Activated effector memory CD4-positive, alpha-beta T cell treated with Interleukin-2 at 50 U/mL for 16 hours (primary cell): ENCODE data around the gene PITPNC1.
"Not testable (repeated sequence)": the region's sequence is repeated elsewhere in the genome, so short reads cannot be mapped to it uniquely, and the experiment has no call there.

Source experiments
- DNase-seq: peaks from one replicate; pipeline ENCODE4 v3.0.0-alpha.2; 2020

The PITPNC1 gene

DNA sequence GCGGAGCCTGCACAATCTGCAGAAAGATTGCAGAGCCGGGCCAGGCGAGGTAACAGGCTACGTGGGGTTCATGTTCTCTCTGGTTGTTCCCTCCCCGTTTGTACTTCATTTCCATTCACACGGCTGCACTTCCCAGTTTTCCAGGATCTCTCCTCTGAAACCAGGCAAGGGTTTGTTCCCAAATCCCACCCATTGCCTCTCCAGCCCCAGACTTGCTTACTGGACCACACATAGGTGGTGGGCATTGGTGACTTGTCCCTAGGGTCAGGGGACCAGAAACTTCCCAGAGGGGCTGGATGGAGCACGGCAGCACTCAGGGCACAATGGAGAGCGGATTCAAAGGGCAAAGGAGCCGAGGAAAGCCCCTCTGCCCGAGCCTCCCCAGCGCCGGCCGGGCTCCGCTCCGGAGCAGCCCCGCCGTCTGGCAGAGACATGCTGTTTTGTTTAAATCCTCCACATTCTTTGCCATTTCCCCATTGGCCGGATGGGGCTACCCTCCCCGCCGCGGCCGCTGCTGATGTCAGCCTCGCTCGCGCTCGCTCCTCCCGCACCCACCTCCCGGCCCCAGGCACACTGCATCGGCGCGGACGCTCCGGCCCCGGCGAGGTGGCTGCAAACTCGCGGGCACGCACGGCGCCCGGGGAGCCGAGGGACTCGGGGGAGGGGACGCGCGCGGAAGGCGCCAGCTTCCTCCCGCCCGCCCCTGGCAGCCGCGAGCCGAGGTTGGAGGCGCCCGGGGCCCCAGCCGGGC, at the start of gene PITPNC1:
Gene PITPNC1, plus strand, starts transcription at position 545 of the 751 bp plus-strand sequence.
- peak; percentile 79 for DNase-seq

DNA sequence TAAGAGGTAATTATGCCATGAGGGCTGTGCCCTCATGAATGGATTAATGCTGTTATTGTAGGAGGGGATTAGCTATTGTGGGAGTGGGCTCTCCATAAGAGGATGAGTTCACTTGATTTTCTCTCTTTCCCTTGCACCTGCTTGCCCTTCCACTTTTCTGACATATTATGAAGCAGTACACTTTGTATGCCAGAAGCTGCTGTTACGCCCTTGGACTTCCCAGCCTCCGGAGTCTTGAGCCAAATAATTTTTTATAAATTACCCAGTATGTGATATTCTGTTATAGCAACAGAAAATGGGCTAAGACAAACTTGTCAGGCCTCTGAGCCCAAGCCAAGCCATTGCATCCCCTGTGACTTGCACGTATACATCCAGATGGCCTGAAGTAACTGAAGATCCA, 49.1 kb upstream of the PITPNC1 start:
- no peak for DNase-seq

DNA sequence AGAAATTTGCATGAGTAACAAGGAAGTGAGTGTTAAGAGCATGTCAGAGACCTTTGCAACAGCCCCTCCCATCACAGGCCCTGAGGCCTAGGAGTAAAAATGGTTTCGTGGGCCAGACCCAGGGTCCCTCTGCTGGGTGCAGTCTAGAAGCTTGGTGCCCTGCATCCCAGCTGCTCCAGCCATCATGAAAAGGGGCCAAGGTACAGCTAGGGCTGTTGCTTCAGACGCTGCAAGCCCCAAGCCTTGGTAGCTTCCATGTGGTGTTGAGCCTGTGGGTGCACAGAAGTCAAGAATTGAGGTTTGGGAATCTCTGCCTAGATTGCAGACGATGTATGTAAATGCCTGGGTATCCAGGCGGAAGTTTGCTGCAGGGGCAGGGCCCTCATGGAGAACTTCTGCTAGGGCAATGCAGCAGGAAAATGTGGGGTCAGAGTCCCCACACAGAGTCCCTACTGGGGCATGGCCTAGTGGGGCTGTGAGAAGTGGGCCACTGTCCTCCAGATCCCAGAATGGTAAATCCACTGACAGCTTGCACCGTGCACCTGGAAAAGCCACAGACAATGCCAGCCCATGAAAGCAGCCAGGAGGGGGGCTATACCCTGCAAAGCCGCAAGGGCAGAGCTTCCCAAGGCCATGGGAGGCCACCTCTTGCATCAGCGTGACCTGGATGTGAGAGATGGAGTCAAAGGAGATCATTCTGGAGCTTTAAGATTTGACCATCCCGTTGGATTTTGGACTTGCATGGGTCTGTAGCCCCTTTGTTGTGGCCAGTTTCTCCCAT, 45.5 kb upstream of the PITPNC1 start:
- DNase-seq, result not testable (repeated sequence)

DNA sequence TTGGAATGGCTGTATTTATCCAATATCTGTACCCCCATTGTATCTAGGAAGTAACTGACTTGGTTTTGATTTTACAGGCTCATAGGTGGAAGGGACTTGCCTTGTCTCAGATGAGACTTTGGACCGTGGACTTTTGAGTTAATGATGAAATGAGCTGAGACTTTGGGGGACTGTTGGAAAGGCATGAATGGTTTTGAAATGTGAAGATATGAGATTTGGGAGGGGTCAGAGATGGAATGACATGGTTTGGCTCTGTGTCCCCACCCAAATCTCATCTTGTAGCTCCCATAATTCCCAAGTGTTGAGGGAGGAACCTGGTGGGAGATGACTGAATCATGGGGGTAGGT, 44.9 kb upstream of the PITPNC1 start:
- not testable (repeated sequence) for DNase-seq

DNA sequence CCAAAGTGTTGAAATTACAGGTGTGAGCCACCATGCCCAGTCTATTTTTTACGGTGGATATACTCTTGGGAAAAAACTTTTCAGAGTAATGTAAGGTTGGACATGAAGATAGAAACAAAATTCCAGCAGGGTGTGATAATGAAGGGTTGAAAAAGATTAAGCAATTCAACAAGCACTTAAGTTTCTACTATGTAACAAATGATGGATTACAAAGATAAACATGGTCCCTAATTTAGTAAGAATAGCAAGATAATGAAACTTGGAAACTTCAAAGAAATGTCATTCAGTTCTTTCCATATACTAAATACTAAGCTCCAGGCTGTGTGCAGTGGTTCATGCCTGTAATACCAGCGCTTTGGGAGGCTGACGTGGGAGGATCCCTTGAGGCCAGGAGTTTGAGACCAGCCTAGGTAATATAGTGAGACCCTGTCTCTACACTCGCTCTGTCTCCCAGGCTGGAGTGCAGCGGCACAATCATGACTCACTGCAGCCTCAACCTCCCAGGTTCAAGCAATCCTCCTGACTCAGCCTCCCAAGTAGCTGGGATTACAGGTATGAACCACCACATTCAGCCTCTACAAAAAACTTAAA, 41.7 kb upstream of the PITPNC1 start:
- no peak for DNase-seq

DNA sequence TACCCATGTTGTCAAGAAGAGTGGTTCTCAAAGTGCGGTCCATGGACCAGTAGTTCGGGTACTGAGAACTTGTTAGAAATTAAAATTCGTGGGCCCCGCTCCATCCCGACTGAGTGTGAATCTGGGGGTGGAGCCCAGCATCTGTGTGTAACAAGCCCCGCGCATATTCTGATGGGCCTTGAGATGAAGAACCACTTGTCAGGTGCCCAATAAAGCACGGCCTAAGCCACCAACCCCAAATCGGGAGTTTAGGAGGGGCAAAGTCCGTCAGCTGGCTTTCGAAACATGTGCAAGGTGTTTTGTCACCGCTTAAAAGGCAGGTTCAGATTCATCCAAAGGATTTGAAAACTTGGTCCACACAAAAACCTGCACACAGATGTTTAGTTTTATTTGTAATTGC, 40.2 kb upstream of the PITPNC1 start:
- DNase-seq, result no peak

DNA sequence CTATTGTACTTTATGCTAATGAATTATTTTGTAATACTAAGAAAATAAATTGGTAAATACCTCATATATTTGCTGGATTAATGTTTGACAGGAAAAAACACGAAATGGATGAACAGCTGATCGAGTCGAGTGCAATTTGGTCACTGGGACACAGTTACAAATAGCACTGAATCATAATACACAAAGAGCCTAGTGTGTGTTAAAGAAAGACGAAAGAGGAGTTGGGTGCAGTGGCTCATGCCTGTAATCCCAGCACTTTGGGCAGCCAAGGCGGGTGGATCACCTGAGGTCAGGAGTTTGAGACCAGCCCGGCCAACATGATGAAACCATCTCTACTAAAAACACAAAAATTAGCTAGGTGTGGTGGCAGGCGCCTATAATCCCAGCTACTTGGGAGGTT, 38.7 kb upstream of the PITPNC1 start:
- not testable (repeated sequence) for DNase-seq

DNA sequence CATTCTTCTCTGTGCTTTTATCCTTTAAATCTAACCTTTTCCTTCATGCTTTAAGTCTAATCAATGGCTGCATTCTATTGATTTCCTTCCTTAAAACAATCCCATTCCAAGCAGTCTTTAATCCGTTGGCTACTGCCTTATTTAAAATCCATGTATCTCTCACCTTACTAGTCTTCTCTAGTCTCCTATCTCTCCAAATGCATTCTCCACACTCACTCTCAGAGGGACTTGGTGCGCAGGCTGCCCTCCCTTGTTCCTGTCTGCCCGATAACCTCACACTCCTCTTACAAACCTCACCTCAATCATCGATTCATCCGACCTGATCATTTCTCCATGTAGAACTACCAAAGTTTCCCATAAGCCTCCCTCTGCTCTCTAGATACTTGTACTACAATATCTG, 33.8 kb upstream of the PITPNC1 start:
- DNase-seq, result no peak

DNA sequence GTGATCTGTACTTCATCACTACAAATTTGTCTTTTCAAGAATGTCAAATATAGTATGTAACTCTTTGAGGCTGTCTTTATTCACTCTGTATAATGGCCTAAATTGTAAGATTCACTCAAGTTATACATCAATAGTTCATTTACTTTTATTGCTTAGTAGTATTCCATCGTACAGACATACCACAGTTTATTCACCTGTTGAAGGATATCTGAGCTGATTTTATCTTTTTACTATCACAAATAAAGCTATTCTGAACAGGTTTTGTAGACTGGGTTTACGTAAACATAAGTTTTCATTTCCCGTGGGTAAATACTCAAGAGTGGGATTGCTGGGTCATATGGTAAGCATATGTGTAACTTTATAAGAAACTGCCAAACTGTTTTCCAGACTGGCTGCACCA, 29.3 kb upstream of the PITPNC1 start:
- DNase-seq, result no peak

DNA sequence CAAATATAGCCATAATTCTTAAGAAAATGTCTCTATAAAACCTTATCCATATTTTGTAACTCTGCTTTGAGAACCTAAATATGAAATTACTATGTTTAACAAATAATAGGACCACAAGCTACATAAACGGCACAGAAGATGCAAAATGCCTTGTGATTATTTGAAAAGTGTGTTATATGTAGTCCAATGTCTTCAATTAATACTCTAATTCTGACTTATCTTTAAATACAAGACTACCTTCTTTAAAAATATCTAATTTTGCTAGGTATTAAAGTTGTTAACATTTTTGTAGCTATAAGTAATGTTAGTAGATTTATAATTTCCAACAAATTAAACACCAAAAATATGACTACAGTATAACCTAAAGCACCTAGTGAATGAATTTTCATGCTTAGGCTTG, 27.7 kb upstream of the PITPNC1 start:
- no peak for DNase-seq

DNA sequence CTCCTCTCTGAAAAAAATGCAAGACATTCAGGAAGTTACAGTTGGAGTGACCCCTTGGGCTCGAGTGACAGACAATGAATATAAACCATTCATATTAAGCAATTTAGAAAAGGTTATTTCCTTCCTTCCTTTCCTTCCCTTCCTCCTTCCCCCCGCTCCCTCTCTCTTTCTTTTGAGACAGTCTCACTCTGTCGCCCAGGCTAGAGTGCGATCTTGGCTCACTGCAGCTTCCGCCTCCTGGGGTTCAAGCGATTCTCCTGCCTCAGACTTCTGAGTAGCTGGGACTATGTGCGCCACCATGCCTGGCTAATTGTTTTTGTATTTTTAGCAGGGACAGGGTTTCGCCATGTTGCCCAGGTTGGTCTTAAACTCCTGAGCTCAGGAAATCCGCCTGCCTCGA, 23.9 kb upstream of the PITPNC1 start:
- no peak for DNase-seq

DNA sequence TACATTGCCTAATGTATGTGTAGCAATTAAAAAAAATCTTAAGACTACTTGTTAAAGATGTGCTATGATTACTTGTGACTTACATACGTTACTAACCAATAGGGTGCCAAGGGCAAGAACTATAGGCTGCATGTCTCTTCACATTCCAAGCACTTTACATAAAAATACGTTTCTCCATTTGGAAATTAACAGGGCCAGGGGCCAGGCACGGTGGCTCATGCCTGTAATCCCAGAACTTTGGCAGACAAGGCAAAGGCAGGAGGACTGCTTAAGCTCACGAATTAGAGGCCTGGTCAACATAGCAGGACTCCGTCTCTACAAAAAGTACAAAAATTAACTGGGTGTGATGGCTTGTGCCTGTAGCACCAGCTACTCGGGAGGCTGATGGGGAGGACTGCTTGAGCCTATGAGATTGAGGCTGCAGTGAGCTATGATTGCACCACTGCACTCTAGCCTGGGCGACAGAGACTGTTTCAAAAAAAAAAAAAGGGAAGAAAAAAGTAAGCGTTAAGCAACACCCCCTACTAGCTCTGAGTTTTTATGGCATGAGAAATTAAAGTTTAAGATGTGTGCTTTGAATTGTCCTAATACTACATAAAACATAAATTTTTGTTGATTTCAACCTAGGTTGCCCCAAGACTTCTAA, 23.0 kb upstream of the PITPNC1 start:
- no peak for DNase-seq

DNA sequence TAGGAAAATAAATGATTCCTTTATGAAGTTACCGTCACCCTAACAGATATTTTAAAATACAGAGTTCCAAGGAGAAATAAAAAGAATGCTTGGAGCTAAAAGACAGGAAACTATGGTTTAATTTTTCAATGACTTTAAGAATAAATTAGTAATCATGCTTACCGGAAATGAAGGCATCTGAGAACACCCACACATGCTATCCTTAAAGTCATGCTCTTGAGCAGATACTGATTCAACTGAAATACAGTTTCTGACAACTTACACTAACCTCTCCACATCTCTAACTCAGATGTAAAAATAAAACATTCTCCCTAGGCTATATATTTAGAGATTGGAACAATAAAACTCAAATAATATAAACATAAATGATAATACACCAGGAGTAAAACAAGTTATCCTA, 18.5 kb upstream of the PITPNC1 start:
- DNase-seq, result no peak

DNA sequence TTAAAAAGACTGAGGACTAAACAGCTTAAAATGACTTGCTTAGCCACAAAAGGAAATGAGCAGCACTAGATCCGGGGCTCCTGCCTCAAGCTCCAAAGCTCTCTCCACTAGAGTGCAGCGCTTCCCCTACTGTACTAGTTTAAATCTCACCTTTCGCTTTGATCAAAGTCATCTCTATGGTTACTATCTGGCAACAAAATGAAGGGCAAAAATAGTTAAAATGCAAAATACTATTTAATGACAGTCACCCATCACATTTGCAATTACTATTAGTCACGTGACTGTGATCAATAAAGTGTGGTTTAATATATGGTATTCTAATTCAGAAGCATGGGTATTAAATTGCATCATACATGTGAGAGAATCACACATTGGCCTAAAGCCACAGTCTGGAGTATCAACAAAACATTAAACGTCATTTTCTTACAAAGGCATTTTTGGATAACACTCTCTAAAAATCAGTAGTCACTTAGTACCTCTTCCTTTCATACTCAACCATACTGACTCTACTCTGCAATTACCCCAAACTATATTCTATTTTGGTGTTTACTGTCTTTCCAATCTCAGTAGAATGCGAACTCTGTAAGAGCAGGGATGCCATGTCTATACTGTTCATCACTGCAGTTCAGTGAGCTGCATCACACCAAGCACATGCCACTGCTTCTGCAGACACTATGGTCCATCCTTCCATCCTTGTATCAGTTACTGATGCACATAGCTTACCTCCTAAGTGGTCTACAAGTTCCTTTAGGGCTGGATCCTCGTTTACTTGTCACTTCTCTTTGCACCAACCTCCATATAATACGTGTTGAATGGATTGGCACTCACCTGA, 16.9 kb upstream of the PITPNC1 start:
- peak; percentile 23 for DNase-seq

DNA sequence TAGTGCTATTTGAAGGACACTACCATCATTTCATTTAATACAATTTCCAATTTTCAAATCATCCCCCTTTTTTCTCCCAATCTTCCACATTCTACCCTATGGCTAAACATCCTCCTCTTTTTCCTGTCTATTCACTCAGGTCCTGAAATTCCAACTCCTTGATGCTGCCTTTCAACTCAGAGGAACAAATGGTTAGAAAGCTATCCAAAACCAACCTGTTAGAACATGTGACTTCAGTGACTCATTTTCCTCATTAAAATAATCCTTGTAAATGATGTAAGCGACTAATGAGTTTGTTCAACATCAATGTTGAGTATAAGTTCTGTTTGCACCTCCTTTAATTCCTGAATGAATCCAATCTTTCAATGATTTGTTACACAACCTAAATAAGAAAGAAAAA, 16.2 kb upstream of the PITPNC1 start:
- no peak for DNase-seq

DNA sequence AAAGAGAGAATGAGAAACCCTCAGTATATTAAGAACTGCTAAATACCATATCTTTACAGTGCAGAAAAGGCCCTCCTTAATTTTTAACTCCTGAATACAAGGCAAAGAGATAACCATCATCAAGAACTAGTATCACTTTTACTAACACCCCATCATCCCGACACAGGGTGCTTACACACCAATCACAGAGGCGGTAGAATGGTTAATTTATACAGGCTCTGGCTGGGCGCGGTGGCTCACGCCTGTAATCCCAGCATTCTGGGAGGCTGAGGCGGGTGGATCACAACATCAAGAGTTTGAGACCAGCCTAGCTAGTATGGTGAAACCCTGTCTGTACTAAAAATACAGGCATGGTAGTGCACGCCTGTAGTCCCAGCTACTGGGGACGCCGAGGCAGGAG, 14.9 kb upstream of the PITPNC1 start:
- no peak for DNase-seq

DNA sequence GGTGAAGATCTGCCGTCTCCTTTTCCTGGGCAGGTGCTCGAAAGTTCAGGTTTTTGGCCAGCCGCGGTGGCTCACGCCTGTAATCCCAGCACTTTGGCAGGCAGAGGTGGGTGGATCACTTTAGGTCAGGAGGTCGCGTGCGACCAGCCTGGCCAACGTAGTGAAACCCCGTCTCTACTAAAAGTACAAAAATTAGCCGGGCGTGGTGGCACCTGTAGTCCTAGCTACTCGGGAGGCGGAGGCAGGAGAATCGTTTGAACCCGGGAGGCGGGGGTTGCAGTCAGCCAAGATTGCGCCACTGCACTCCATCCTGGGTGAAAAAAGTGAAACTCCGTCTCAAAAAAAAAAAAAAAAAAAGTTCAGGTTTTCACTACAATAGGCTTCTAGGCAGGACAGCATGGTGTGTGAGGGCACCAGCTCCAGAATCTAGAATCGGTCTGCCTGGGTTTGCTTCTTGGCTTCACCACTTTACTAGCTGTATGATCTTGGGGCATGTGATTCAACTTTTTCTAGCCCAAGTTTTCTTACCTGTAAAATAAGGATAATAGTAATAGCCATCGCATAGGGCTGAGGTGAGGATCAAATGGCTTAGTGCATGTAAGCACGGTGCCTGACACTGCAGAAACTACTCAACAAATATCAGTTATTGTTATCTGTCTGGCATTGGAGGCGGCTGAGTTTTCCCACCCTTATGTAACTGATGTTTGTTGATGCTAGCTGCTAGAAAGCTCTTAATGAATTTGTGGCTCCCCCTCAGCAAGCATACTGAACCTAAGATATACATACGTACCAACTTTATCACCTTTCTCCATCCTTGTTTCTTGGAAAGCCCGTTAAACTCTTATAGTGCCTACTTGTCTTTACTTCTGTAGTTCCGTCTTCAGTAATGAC, 12.0 kb upstream of the PITPNC1 start:
- DNase-seq, result no peak

DNA sequence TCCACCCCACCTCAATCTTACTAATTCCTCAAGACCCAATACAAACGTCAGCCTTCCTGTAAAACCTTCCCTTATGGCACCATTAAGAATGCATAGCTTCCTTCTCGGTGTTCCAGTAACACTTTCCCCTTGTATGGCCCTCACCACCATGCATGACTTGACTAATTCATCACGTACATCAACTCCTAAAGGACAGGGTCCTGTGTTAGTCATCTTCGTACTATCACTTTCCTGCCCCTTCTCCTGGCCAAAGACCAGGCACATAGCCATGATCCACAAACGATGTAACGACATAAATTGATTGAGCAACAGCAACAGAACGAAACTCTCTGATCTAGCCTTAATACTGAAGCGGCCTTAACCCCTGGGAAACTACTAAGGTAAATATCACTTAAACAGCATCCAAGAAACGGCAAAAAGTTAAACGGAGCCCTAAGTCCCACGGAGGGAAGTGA, 11.3 kb upstream of the PITPNC1 start:
- no peak for DNase-seq

DNA sequence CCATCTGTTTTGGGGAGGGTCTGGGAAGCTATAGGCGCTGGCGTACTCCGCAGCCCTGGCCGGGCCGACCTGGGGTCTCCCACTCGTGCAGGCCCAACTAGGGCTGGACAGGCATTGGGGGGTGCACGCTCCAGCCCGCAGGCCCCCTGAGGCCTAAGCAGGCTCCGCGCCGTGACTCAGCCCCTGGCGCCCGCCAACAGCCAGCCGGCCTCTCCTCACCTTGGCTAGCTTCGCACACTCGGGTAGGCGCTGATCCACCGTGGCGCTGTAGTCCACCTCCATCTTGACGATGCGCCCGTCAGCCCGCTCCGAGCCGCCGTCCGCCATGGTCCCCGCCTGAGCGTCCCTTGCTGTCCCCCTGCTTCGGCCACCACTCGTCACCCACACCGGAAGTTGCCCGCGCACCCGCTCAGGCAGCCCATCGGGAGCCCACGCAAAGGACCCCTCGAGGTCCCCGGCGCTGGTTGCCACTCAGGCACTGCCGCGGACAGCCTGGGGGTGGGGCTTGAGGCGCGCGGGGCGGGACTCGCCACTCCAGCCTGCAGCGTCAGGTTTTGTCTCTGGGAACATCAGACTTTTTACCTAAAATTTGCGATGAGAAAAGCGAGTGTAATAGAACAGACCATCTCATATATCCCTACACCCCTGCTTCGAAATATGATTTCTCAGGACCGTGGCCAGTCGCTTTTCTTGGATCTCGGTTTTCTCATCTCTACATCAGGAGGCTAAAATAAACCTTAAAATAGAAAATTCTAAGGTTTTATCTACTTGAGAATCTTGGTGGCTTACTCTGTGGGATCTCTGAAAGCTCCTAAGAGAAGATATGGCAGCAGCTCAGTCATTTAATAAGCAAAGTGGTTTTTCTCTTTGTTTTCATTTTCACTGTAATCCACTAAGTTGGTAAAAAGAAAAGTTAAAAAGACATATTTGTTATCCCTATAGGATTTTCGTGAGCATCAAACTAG, 10.6 kb upstream of the PITPNC1 start, which contains the start of gene PSMD12:
Gene PSMD12, minus strand, starts transcription at position 385 of the 965 bp plus-strand sequence. Its CDS starts 58 bp downstream, at position 327.
- DNase-seq, result peak; percentile 93

DNA sequence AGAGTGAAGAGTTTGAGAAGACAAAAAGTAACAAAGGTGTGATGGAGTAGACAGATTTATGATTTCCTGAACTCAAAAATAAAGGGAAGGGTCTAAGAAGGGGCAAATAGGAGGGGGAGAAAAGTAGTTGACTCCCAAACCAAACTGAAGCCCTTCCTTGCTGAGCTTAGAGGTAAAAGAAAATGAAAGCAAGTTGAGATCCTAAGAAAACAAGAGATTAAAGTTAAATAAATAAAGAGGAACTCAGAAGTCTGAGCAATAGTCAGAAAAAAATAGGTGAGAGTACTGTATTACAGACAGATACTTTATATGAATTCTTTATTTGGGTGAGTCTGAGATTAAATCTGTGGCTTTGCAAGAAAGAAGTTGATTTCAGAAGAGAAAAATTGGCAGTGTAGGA, 7.4 kb upstream of the PITPNC1 start:
- no peak for DNase-seq
